ENCODE data around the gene ABCD3.
A peak's percentile ranks its signal among the peaks of the same experiment; 100 is the strongest.

The ABCD3 gene

GRCh38 chr1:94462606-94463005 is 44.4 kb downstream of the ABCD3 start:
- DNase-seq (ENCODE audit: low read depth), result no peak
- H3K4me3 ChIP-seq (ENCODE audit: low read depth, low read length), result no peak overlapping the region
- TF ChIP-seq CTCF (IDR thresholded peaks at IDR 0.05; ENCODE audit: low read depth, low read length) (no peak), MAX (IDR thresholded peaks at IDR 0.05; ENCODE audit: low read depth, low read length) (no peak), POLR2A (IDR thresholded peaks at IDR 0.05; ENCODE audit: extremely low read depth, insufficient read length) (no peak), MYC (IDR thresholded peaks at IDR 0.05; ENCODE audit: low read depth, low read length) (no peak)

GRCh38 chr1:94463056-94463764 is 45.0 kb downstream of the ABCD3 start:
- peak; percentile 27 for DNase-seq (ENCODE audit: low read depth)

GRCh38 chr1:94463765-94464330 is 45.7 kb downstream of the ABCD3 start:
- no peak overlapping the region for H3K4me3 ChIP-seq (ENCODE audit: low read depth, low read length)
- TF ChIP-seq MAX (IDR thresholded peaks at IDR 0.05; ENCODE audit: low read depth, low read length), result peak; percentile 49; the same call in 1 of the 2 replicates
- no peak for TF ChIP-seq MYC (IDR thresholded peaks at IDR 0.05; ENCODE audit: low read depth, low read length)
- TF ChIP-seq POLR2A (IDR thresholded peaks at IDR 0.05; ENCODE audit: extremely low read depth, insufficient read length), result no peak
- peak; percentile 48 for TF ChIP-seq CTCF (IDR thresholded peaks at IDR 0.05; ENCODE audit: low read depth, low read length)
- DNase-seq (ENCODE audit: low read depth), result peak; percentile 71

More at GRCh38 chr1:94463056-94463764, 45.0 kb downstream of the ABCD3 start:
- no peak for TF ChIP-seq POLR2A (IDR thresholded peaks at IDR 0.05; ENCODE audit: extremely low read depth, insufficient read length)
- TF ChIP-seq MYC (IDR thresholded peaks at IDR 0.05; ENCODE audit: low read depth, low read length), result no peak
- TF ChIP-seq CTCF (IDR thresholded peaks at IDR 0.05; ENCODE audit: low read depth, low read length), result no peak
- TF ChIP-seq MAX (IDR thresholded peaks at IDR 0.05; ENCODE audit: low read depth, low read length), result no peak
- H3K4me3 ChIP-seq (ENCODE audit: low read depth, low read length), result no peak overlapping the region

GRCh38 chr1:94468708-94469107 is 50.5 kb downstream of the ABCD3 start:
- H3K4me3 ChIP-seq (ENCODE audit: low read depth, low read length), result no peak overlapping the region
- no peak for DNase-seq (ENCODE audit: low read depth)

GRCh38 chr1:94471271-94471670 is 53.1 kb downstream of the ABCD3 start:
- TF ChIP-seq POLR2A (IDR thresholded peaks at IDR 0.05; ENCODE audit: extremely low read depth, insufficient read length) (no peak), MYC (IDR thresholded peaks at IDR 0.05; ENCODE audit: low read depth, low read length) (no peak), MAX (IDR thresholded peaks at IDR 0.05; ENCODE audit: low read depth, low read length) (no peak), CTCF (IDR thresholded peaks at IDR 0.05; ENCODE audit: low read depth, low read length) (no peak)
- no peak for DNase-seq (ENCODE audit: low read depth)
- H3K4me3 ChIP-seq (ENCODE audit: low read depth, low read length), result no peak overlapping the region

More at GRCh38 chr1:94468708-94469107, 50.5 kb downstream of the ABCD3 start:
- TF ChIP-seq MYC (IDR thresholded peaks at IDR 0.05; ENCODE audit: low read depth, low read length) (no peak), CTCF (IDR thresholded peaks at IDR 0.05; ENCODE audit: low read depth, low read length) (no peak), POLR2A (IDR thresholded peaks at IDR 0.05; ENCODE audit: extremely low read depth, insufficient read length) (no peak), MAX (IDR thresholded peaks at IDR 0.05; ENCODE audit: low read depth, low read length) (no peak)
